ENCODE results near the gene ARHGAP23.

GRCh38 chr17:38512473-38513058 lies 84.3 kb downstream of the ARHGAP23 start:
- TF ChIP-seq POLR2A (IDR thresholded peaks at IDR 0.05) (no peak), CTCF (IDR thresholded peaks at IDR 0.05) (no peak), POLR2AphosphoS5 (IDR thresholded peaks at IDR 0.05) (no peak)

Measured in prostate gland (tissue), 2 donors.